Stimulated activated CD8-positive, alpha-beta memory T cell treated with anti-CD3 and anti-CD28 coated beads, Interleukin-4, amount 100 ng/mL, for 1 hour (primary cell): ENCODE measurements around the gene VTI1A.

Experiments used
- DNase-seq, 2 donors: peaks; one replicate each; pipeline ENCODE4 v3.0.0-alpha.2; 2020; ENCODE audit warnings: low read depth in 2 of 2, low spot score in 1 of 2

The VTI1A gene

GRCh38 chr10:112775892-112776674, 329.1 kb downstream of the VTI1A start:
- DNase-seq: no peak

- DNase-seq: no peak
These were observed 331.6 kb downstream of the VTI1A start for GRCh38 chr10:112778579-112778978.

GRCh38 chr10:112779025-112779770, 332.2 kb downstream of the VTI1A start:
- no peak for DNase-seq

- DNase-seq: no peak
These were observed 335.3 kb downstream of the VTI1A start for GRCh38 chr10:112782200-112782907.

- no peak for DNase-seq
These were observed 336.5 kb downstream of the VTI1A start for GRCh38 chr10:112783351-112784021.

GRCh38 chr10:112784022-112784461, 337.0 kb downstream of the VTI1A start:
- no peak for DNase-seq

GRCh38 chr10:112785089-112785488, 338.1 kb downstream of the VTI1A start:
- no peak for DNase-seq

GRCh38 chr10:112789248-112789647, 342.2 kb downstream of the VTI1A start:
- no peak for DNase-seq

GRCh38 chr10:112790030-112790429, 343.0 kb downstream of the VTI1A start:
- no peak for DNase-seq

- DNase-seq: no peak
These were observed 343.9 kb downstream of the VTI1A start for GRCh38 chr10:112790921-112791320.

- no peak for DNase-seq
These were observed 344.4 kb downstream of the VTI1A start for GRCh38 chr10:112791447-112791846.

GRCh38 chr10:112792487-112793201, 345.6 kb downstream of the VTI1A start:
- no peak for DNase-seq

- no peak for DNase-seq
These were observed 346.3 kb downstream of the VTI1A start for GRCh38 chr10:112793202-112793921.

- DNase-seq: no peak
These were observed 347.2 kb downstream of the VTI1A start for GRCh38 chr10:112794201-112794600.

GRCh38 chr10:112795067-112795466, 348.1 kb downstream of the VTI1A start:
- DNase-seq: no peak

- DNase-seq: no peak
These were observed 350.2 kb downstream of the VTI1A start for GRCh38 chr10:112797197-112797596.

- no peak for DNase-seq
These were observed 350.8 kb downstream of the VTI1A start for GRCh38 chr10:112797855-112798254.

- DNase-seq: no peak
These were observed 352.0 kb downstream of the VTI1A start for GRCh38 chr10:112799038-112799437.

- DNase-seq: no peak
These were observed 352.9 kb downstream of the VTI1A start for GRCh38 chr10:112799726-112800510.
